H1 (cell line): ENCODE data around the gene MGAT5B. TPM values are rescaled to one million over a fixed set of nuclear protein-coding genes. Genes with fewer than 3 reads are reported as not detected.

Source experiments
- CTCF ChIA-PET: fragments of 300-600 bp; sonication (Branson Sonifier 250); formaldehyde crosslinking; loops from one replicate; lab custom pipeline; 2021; ENCODE audit not compliant: partially characterized antibody; lab: Charles Lee
- POLR2A ChIA-PET: fragments of 300-600 bp; sonication (Branson Sonifier 250); formaldehyde crosslinking; loops from one replicate; lab custom pipeline; 2021; ENCODE audit warnings: inconsistent platforms; ENCODE audit not compliant: partially characterized antibody; lab: Charles Lee
- DNase-seq, 2 experiments: peaks; one replicate each; pipeline versions ENCODE4 v3.0.0 to v3.0.0-alpha.2; 2010 to 2022; ENCODE audit warnings: low spot score in 2 of 2, low read depth in 1 of 2, mixed read lengths in 1 of 2
- FAIRE-seq: peaks from 2 replicates; lab custom pipeline; 2011; peaks lifted over from hg19 to GRCh38; lab: Jason Lieb, UNC
- H2AFZ ChIP-seq: 2 replicates; pipeline ENCODE4 v1.8.1; 2012; ENCODE audit warnings: low read length, inconsistent platforms
- H2AK5ac ChIP-seq: 2 replicates; pipeline ENCODE4 v1.6.1; 2013; ENCODE audit warnings: low read depth, low read length
- H2BK120ac ChIP-seq: replicated peaks from 2 replicates; pipeline ENCODE3; 2013; ENCODE audit warnings: low read depth, low read length, inconsistent platforms
- H2BK12ac ChIP-seq: 2 replicates; pipeline ENCODE4 v1.6.1; 2013; ENCODE audit warnings: low read depth, low read length
- H2BK15ac ChIP-seq: 2 replicates; pipeline ENCODE4 v1.6.1; 2013; ENCODE audit warnings: low read length
- H2BK20ac ChIP-seq: 2 replicates; pipeline ENCODE4 v1.6.1; 2013; ENCODE audit warnings: low read length
- H2BK5ac ChIP-seq: 2 replicates; pipeline ENCODE4 v1.6.1; 2013; ENCODE audit warnings: low read depth, low read length
- H3K14ac ChIP-seq: 2 replicates; pipeline ENCODE4 v1.6.1; 2013; ENCODE audit warnings: inconsistent platforms; ENCODE audit not compliant: insufficient read length
- H3K18ac ChIP-seq: 2 replicates; pipeline ENCODE4 v1.6.1; 2013; ENCODE audit warnings: low read length; ENCODE audit errors: extremely low read depth
- H3K23ac ChIP-seq: 2 replicates; pipeline ENCODE4 v1.6.1; 2013; ENCODE audit warnings: inconsistent platforms; ENCODE audit not compliant: insufficient read length
- H3K23me2 ChIP-seq: 2 replicates; pipeline ENCODE4 v1.6.1; 2013; ENCODE audit warnings: low read depth, low read length
- H3K27ac ChIP-seq: 2 replicates; pipeline ENCODE4 v1.6.1; 2011; ENCODE audit warnings: low read depth, low read length, inconsistent platforms
- H3K27me3 ChIP-seq, 4 experiments: replicated peaks in 1 of 4; 1 replicate in 1 of 4; 2 replicates in 3 of 4; pipeline versions ENCODE4 v1.6.1 to v1.8.1; 2011 to 2013; ENCODE audit warnings: low read length in 3 of 4, mild to moderate bottlenecking in 3 of 4, inconsistent platforms in 2 of 4, mixed read lengths in 2 of 4, moderate library complexity in 1 of 4; ENCODE audit not compliant: control insufficient read depth in 3 of 4, insufficient read depth in 3 of 4; ENCODE audit errors: extremely low read depth in 1 of 4
- H3K36me3 ChIP-seq, 4 experiments: 2 replicates each; pipeline versions ENCODE4 v1.6.1 to v1.8.1; 2011 to 2013; ENCODE audit warnings: mild to moderate bottlenecking in 4 of 4, low read length in 3 of 4, moderate library complexity in 2 of 4, control low read depth in 1 of 4, inconsistent platforms in 1 of 4; ENCODE audit not compliant: insufficient read depth in 4 of 4, control insufficient read depth in 2 of 4
- H3K4ac ChIP-seq: replicated peaks from 2 replicates; pipeline ENCODE3; 2013; ENCODE audit warnings: low read length, low read depth, mixed read lengths, inconsistent platforms; ENCODE audit not compliant: insufficient read length
- H3K4me1 ChIP-seq, 4 experiments: replicated peaks in 1 of 4; 1 replicate in 1 of 4; 2 replicates in 3 of 4; pipeline versions ENCODE4 v1.6.1 to v1.8.1; 2011 to 2013; ENCODE audit warnings: low read length in 3 of 4, inconsistent platforms in 2 of 4, mixed read lengths in 1 of 4; ENCODE audit not compliant: insufficient read depth in 4 of 4, control insufficient read depth in 3 of 4
- H3K4me2 ChIP-seq, 2 experiments: 2 replicates each; pipeline versions ENCODE4 v1.6.1 to v1.8.1; 2011 to 2013; ENCODE audit warnings: low read depth in 2 of 2, low read length in 2 of 2, control low read depth in 1 of 2, inconsistent platforms in 1 of 2, mild to moderate bottlenecking in 1 of 2; ENCODE audit not compliant: insufficient read depth in 1 of 2
- H3K4me3 ChIP-seq, 4 experiments: fragments of 200-600, 300-600 bp in 1 of 4; sonication (generic), shearing (Covaris generic), sonication (Bioruptor Twin) in 1 of 4; 2 replicates each; pipeline versions ENCODE4 v1.5.1 to v1.8.1; 2011 to 2016; ENCODE audit warnings: low read length in 4 of 4, low read depth in 3 of 4, control low read depth in 2 of 4, inconsistent platforms in 2 of 4, mild to moderate bottlenecking in 2 of 4, mixed read lengths in 1 of 4, moderate library complexity in 1 of 4; ENCODE audit not compliant: insufficient read depth in 2 of 4; ENCODE audit errors: extremely low read depth in 1 of 4
- H3K56ac ChIP-seq: replicated peaks from 2 replicates; pipeline ENCODE3; 2013; ENCODE audit warnings: low read depth, mild to moderate bottlenecking, mixed read lengths, low read length, inconsistent platforms; ENCODE audit not compliant: insufficient read length
- H3K79me1 ChIP-seq: 2 replicates; pipeline ENCODE4 v1.6.1; 2013; ENCODE audit warnings: low read depth, low read length, control low read depth
- H3K79me2 ChIP-seq, 2 experiments: 2 replicates each; pipeline versions ENCODE4 v1.6.1 to v1.8.1; 2012 to 2013; ENCODE audit warnings: low read length in 2 of 2, mild to moderate bottlenecking in 2 of 2, inconsistent platforms in 1 of 2; ENCODE audit not compliant: insufficient read depth in 2 of 2, control insufficient read depth in 1 of 2
- H3K9ac ChIP-seq, 4 experiments: replicated peaks in 1 of 4; 1 replicate in 1 of 4; 2 replicates in 3 of 4; pipeline versions ENCODE4 v1.6.1 to v1.8.1; 2011 to 2013; ENCODE audit warnings: low read depth in 3 of 4, low read length in 3 of 4, control low read depth in 2 of 4, mild to moderate bottlenecking in 2 of 4, moderate library complexity in 2 of 4, inconsistent platforms in 1 of 4; ENCODE audit errors: extremely low read depth in 1 of 4
- H3K9me3 ChIP-seq, 2 experiments: 2 replicates each; pipeline versions ENCODE4 v1.6.1 to v1.8.1; 2012 to 2013; ENCODE audit warnings: mild to moderate bottlenecking in 2 of 2, moderate library complexity in 2 of 2, control low read depth in 1 of 2, inconsistent platforms in 1 of 2, low read depth in 1 of 2, low read length in 1 of 2, mixed read lengths in 1 of 2; ENCODE audit not compliant: insufficient read depth in 2 of 2
- H4K20me1 ChIP-seq, 2 experiments: replicated peaks in 1 of 2; 2 replicates each; pipeline versions ENCODE3 to v1.8.1; 2011 to 2013; ENCODE audit warnings: inconsistent platforms in 2 of 2, low read length in 2 of 2, mild to moderate bottlenecking in 1 of 2; ENCODE audit not compliant: insufficient read depth in 2 of 2, control insufficient read depth in 1 of 2
- H4K5ac ChIP-seq: 2 replicates; pipeline ENCODE4 v1.6.1; 2013; ENCODE audit warnings: low read length, low read depth, mixed read lengths, inconsistent platforms; ENCODE audit not compliant: insufficient read length
- H4K8ac ChIP-seq: 2 replicates; pipeline ENCODE4 v1.8.0; 2013; ENCODE audit warnings: mild to moderate bottlenecking, moderate library complexity, low read length, inconsistent platforms; ENCODE audit not compliant: insufficient read depth; ENCODE audit errors: extremely low read depth
- H4K91ac ChIP-seq: replicated peaks from 2 replicates; pipeline ENCODE3; 2013; ENCODE audit warnings: low read length, mixed read lengths, inconsistent platforms; ENCODE audit not compliant: insufficient read length
- CHD2 ChIP-seq: IDR thresholded peaks from 2 replicates; pipeline ENCODE4 v1.6.1; 2012; ENCODE audit warnings: low read length, improper control_type of control experiment
- CTCF ChIP-seq, 3 experiments: IDR thresholded peaks; 1 replicate in 2 of 3; 2 replicates in 1 of 3; pipeline versions ENCODE4 v1.5.1 to v1.6.1; 2011; ENCODE audit warnings: low read length in 3 of 3, mild to moderate bottlenecking in 3 of 3, inconsistent platforms in 2 of 3, low read depth in 1 of 3, moderate library complexity in 1 of 3; ENCODE audit not compliant: insufficient read depth in 1 of 3; ENCODE audit errors: control extremely low read depth in 1 of 3
- JUN ChIP-seq: IDR thresholded peaks from 2 replicates; pipeline ENCODE4 v1.6.1; 2011; ENCODE audit warnings: low read depth, mild to moderate bottlenecking, improper control_type of control experiment, low read length
- RXRA ChIP-seq: IDR thresholded peaks from 2 replicates; pipeline ENCODE4 v1.6.1; 2011; ENCODE audit warnings: low read depth, mild to moderate bottlenecking, low read length, moderate library complexity; ENCODE audit not compliant: insufficient read depth
- USF2 ChIP-seq: IDR thresholded peaks from 2 replicates; pipeline ENCODE4 v1.6.1; 2011; ENCODE audit warnings: low read length, improper control_type of control experiment
- ZNF274 ChIP-seq: IDR thresholded peaks from 2 replicates; pipeline ENCODE4 v1.7.0; 2012; ENCODE audit warnings: low read length, borderline replicate concordance; ENCODE audit errors: extremely low read depth
- WGBS, 2 experiments: shearing (Covaris generic) in 1 of 2; methylation state at CpG; one replicate each; pipeline versions ENCODE4 v1.1.6 to v1.1.7; 2013 to 2015; ENCODE audit warnings: low lambda C conversion rate in 2 of 2, mixed read lengths in 2 of 2, inconsistent platforms in 1 of 2, low coverage in 1 of 2, missing lambda C conversion rate in 1 of 2; ENCODE audit not compliant: insufficient replicate concordance in 2 of 2, insufficient coverage in 1 of 2, insufficient read length in 1 of 2; ENCODE audit errors: extremely low coverage in 1 of 2, missing lambda C conversion rate in 1 of 2; 5-methylcytosine and 5-hydroxymethylcytosine counted together
- polyA plus RNA-seq, 7 experiments: library from polyadenylated mRNA; depleted of rRNA in 3 of 7; stranded (reverse) in 5 of 7; unstranded in 2 of 7; fragments of >200 nt in 5 of 7; fragments of 200-250 nt in 2 of 7; gene quantifications; 1 replicate in 5 of 7; 2 replicates in 1 of 7; 4 replicates in 1 of 7; pipeline versions ENCODE4 v1.2.1 to v1.2.3, GENCODE V29; 2011 to 2013; ENCODE audit warnings: missing spikeins in 2 of 7, mixed read lengths in 2 of 7
- total RNA-seq: library from RNA; stranded (reverse); fragmentation: NEBNext Ultra II Directional; extraction: Animal tissue kit (Norgen Biotek cat#: 25700); gene quantifications from 2 replicates; pipeline ENCODE4 v1.2.1, GENCODE V29; 2021

Gene MGAT5B
- total and polyA plus RNA-seq, 2 of the 8 experiments (the other 6 are each of a cell fraction or from before 2014, with no cell fraction given) = 7.9 to 8.2 TPM

DNA sequence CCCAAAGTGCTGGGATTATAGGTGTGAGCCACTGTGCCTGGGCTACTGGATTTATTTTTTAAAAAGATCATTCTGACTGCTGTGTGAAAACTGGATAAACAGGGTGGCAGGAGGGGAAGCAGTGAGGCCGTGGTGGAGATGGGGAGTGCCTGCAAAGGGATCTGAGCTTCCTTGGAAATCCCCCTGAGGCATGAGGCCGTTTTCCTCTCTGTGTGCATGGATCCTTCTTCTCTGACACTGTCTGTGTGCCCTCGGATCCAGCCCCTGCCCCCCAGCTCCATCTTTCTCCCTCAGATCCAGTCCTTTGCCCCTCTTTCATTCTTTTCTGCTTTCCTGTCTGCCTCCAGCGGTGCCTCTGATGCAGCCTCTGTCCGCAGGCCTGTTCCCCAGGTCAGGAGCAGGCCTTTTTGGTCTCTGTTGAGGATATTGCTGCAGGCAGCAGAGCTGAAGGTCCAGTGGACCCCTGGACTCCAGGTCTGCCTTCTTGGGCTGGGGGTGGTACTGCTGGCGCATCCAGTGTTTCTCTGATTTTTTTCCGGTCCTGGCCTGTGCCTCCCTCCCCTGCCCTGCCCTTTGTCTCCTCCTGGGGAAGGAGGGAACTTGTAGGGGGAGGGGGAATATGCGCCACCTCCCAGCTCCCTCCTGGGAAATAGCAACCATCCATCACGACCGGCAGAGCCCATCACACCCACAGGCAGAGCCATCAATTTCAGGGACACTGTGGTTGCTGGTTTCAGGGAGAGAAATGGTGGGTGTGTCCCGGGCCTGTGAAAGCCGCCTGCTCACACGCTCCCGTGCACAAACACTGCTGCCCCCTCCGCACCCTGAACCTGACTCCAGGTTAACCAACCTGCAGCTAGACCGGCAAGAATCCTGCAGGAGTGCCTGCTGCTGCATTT lies 17.0 kb downstream of the MGAT5B start:
- Histone ChIP-seq H3K9ac (peak overlapping the region in 2 of 4 experiments; percentile 25 to 47; a peak in 2 of 7 replicates), H3K4me2 (peak overlapping the region; percentile 24 to 32; a peak in 3 of 4 replicates), H3K27ac (no peak overlapping the region), H3K4ac (no peak overlapping the region), H3K27me3 (no peaks in the 10 kb centered on the region), H2AK5ac (no peak overlapping the region), H4K5ac (peak overlapping the region; percentile 50), H2BK5ac (peak overlapping the region; percentile 39; the same call in 1 of the 2 replicates), H3K18ac (peak overlapping the region; percentile 15; the same call in 1 of the 2 replicates), H4K8ac (peak overlapping the region; percentile 85), H3K56ac (no peak overlapping the region), H3K36me3 (no peaks in the 10 kb centered on the region), H3K23me2 (no peaks in the 10 kb centered on the region), H3K9me3 (no peaks in the 10 kb centered on the region), H4K20me1 (peaks cover 0 to 2% of the 10 kb centered on the region in 2 experiments), H3K4me3 (no peak overlapping the region), H3K14ac (no peak overlapping the region), H2BK15ac (0 out of 2 replicates have a peak overlapping the region, but pooled peaks have one; percentile 46), H3K79me1 (peaks cover 2% of the 10 kb centered on the region; the same call in 1 of the 2 replicates), H2BK20ac (no peak overlapping the region), H2BK120ac (no peak overlapping the region), H3K4me1 (peaks cover 0 to 16% (median 8%) of the 10 kb centered on the region in 4 experiments; a peak in 6 of 7 replicates), H2AFZ (0 out of 2 replicates have a peak overlapping the region, but pooled peaks have one; percentile 4), H3K79me2 (no peaks in the 10 kb centered on the region), H3K23ac (no peak overlapping the region), H4K91ac (peak overlapping the region; percentile 73), H2BK12ac (peak overlapping the region; percentile 71; the same call in 1 of the 2 replicates)
- ChIA-PET CTCF (interaction anchor here (0.6 to 8.4 kb wide), 5 partner anchors 16 to 172 kb away, joined by 3 to 70 read pairs (median 5); partner anchors contain the start of gene MGAT5B), POLR2A (interaction anchor here (0.7 kb wide), 2 partner anchors 18 to 183 kb away, joined by 3 read pairs; no protein-coding TSS in a partner anchor)
- no peak for FAIRE-seq
- DNase-seq = peak in 1 of 2 experiments; percentile 61
- WGBS, 2 experiments = 68% methylated on average over 13 of the region's 16 CpGs; no CpG with 5 or more reads in 1 of the 2 experiments
- no peak for TF ChIP-seq ZNF274
- no peak for TF ChIP-seq JUN
- TF ChIP-seq RXRA = no peak
- TF ChIP-seq CHD2 = no peak
- no peak for TF ChIP-seq USF2
- no peak for TF ChIP-seq CTCF (IDR thresholded peaks at IDR 0.05; ENCODE audit: control extremely low read depth in 1 of 3, insufficient read depth in 1 of 3, low read depth in 1 of 3, low read length in 3 of 3)
